Cardiac muscle cell (in vitro differentiated cells and primary cell): ENCODE results near the gene TRAF1. TPM values are rescaled to one million over a fixed set of nuclear protein-coding genes. Genes with fewer than 3 reads are reported as not detected.

Source experiments
- DNase-seq, 2 donors: peaks; one replicate each; pipeline versions ENCODE4 v3.0.0 to v3.0.0-alpha.2; 2010 to 2017; ENCODE audit warnings: low read depth in 1 of 2, low spot score in 1 of 2
- H3K27ac ChIP-seq: fragments of 200-600 bp; sonication (generic); 2 replicates; pipeline ENCODE4 v1.5.1; 2016
- H3K27me3 ChIP-seq: fragments of 200-600 bp; sonication (generic); 2 replicates; pipeline ENCODE4 v1.6.0; 2016; ENCODE audit warnings: control low read depth
- H3K36me3 ChIP-seq: fragments of 200-600 bp; sonication (generic); 2 replicates; pipeline ENCODE4 v1.5.1; 2016; ENCODE audit warnings: control low read depth
- H3K4me1 ChIP-seq: fragments of 200-600 bp; sonication (generic); 2 replicates; pipeline ENCODE4 v1.8.1; 2017; ENCODE audit warnings: low read depth, mild to moderate bottlenecking, mixed run types
- H3K4me3 ChIP-seq: fragments of 200-600 bp; sonication (generic); 2 replicates; pipeline ENCODE4 v1.5.1; 2016; ENCODE audit warnings: mild to moderate bottlenecking
- H3K9me3 ChIP-seq: fragments of 200-600 bp; sonication (generic); 2 replicates; pipeline ENCODE4 v1.5.1; 2017; ENCODE audit warnings: low read depth, mild to moderate bottlenecking, control low read depth
- CTCF ChIP-seq: IDR thresholded peaks from 2 replicates; pipeline ENCODE4 v1.5.1; 2012; ENCODE audit warnings: low read depth, mild to moderate bottlenecking, low read length
- polyA plus RNA-seq: library from polyadenylated mRNA; unstranded; fragments of >200 nt; fragmentation: Nextera tagmentation; extraction: Ambion mirVana; gene quantifications from 2 replicates; pipeline ENCODE4 v1.2.1, GENCODE V29; 2016
- total RNA-seq: library from RNA; depleted of rRNA; stranded (reverse); fragments of >200 nt; gene quantifications from 2 replicates; pipeline ENCODE4 v1.2.3, GENCODE V29; 2016

Gene TRAF1
- total and polyA plus RNA-seq, 2 experiments from 2014 or later, result 3.5 to 7.5 TPM

- no peak for DNase-seq
- H3K36me3 ChIP-seq, result peaks cover 2% of the 10 kb centered on the region
- H3K4me1 ChIP-seq, result no peaks in the 10 kb centered on the region
- TF ChIP-seq CTCF, result no peak
- no peak overlapping the region for H3K27ac ChIP-seq
- H3K4me3 ChIP-seq, result no peak overlapping the region
- H3K27me3 ChIP-seq, result no peaks in the 10 kb centered on the region
- no peaks in the 10 kb centered on the region for H3K9me3 ChIP-seq
Measured at GRCh38 chr9:120861935-120862334, 64.7 kb downstream of the TRAF1 start.

GRCh38 chr9:120860083-120860482 lies 66.5 kb downstream of the TRAF1 start:
- no peaks in the 10 kb centered on the region for H3K9me3 ChIP-seq
- no peak overlapping the region for H3K27ac ChIP-seq
- no peak overlapping the region for H3K4me3 ChIP-seq
- no peaks in the 10 kb centered on the region for H3K4me1 ChIP-seq
- no peak for DNase-seq
- no peaks in the 10 kb centered on the region for H3K27me3 ChIP-seq
- H3K36me3 ChIP-seq, result peaks cover 2% of the 10 kb centered on the region
- no peak for TF ChIP-seq CTCF

GRCh38 chr9:120859361-120859760 lies 67.2 kb downstream of the TRAF1 start:
- Histone ChIP-seq H3K4me1 (no peaks in the 10 kb centered on the region), H3K36me3 (peaks cover 2% of the 10 kb centered on the region)
- no peak for DNase-seq

GRCh38 chr9:120857902-120858301 lies 68.7 kb downstream of the TRAF1 start:
- no peaks in the 10 kb centered on the region for H3K4me1 ChIP-seq
- TF ChIP-seq CTCF, result no peak
- no peaks in the 10 kb centered on the region for H3K9me3 ChIP-seq
- DNase-seq, result no peak
- no peak overlapping the region for H3K4me3 ChIP-seq
- H3K27me3 ChIP-seq, result no peaks in the 10 kb centered on the region
- peaks cover 2% of the 10 kb centered on the region for H3K36me3 ChIP-seq
- H3K27ac ChIP-seq, result no peak overlapping the region

More at GRCh38 chr9:120859361-120859760, 67.2 kb downstream of the TRAF1 start:
- H3K27me3 ChIP-seq, result no peaks in the 10 kb centered on the region
- no peaks in the 10 kb centered on the region for H3K9me3 ChIP-seq
- TF ChIP-seq CTCF, result no peak
- H3K27ac ChIP-seq, result no peak overlapping the region
- H3K4me3 ChIP-seq, result no peak overlapping the region

GRCh38 chr9:120857481-120857880 lies 69.1 kb downstream of the TRAF1 start:
- Histone ChIP-seq H3K36me3 (peaks cover 2% of the 10 kb centered on the region), H3K27ac (no peak overlapping the region), H3K4me3 (no peak overlapping the region), H3K4me1 (no peaks in the 10 kb centered on the region), H3K9me3 (no peaks in the 10 kb centered on the region), H3K27me3 (no peaks in the 10 kb centered on the region)
- no peak for DNase-seq
- no peak for TF ChIP-seq CTCF

- no peak for TF ChIP-seq CTCF
- H3K4me3 ChIP-seq, result no peak overlapping the region
- DNase-seq, result no peak
- no peaks in the 10 kb centered on the region for H3K27me3 ChIP-seq
- no peaks in the 10 kb centered on the region for H3K9me3 ChIP-seq
- H3K4me1 ChIP-seq, result no peaks in the 10 kb centered on the region
- no peak overlapping the region for H3K27ac ChIP-seq
- H3K36me3 ChIP-seq, result peaks cover 2% of the 10 kb centered on the region
Measured at GRCh38 chr9:120856700-120857099, 69.9 kb downstream of the TRAF1 start.
